Glomerular visceral epithelial cell (primary cell): ENCODE data around the gene COMMD1.
"Not testable (repeated sequence)": the region's sequence is repeated elsewhere in the genome, so short reads cannot be mapped to it uniquely, and the experiment has no call there.

Experiments used
- DNase-seq: peaks from one replicate; pipeline ENCODE4 v3.0.0-alpha.2; 2016; ENCODE audit errors: extremely low spot score

COMMD1 gene

DNA sequence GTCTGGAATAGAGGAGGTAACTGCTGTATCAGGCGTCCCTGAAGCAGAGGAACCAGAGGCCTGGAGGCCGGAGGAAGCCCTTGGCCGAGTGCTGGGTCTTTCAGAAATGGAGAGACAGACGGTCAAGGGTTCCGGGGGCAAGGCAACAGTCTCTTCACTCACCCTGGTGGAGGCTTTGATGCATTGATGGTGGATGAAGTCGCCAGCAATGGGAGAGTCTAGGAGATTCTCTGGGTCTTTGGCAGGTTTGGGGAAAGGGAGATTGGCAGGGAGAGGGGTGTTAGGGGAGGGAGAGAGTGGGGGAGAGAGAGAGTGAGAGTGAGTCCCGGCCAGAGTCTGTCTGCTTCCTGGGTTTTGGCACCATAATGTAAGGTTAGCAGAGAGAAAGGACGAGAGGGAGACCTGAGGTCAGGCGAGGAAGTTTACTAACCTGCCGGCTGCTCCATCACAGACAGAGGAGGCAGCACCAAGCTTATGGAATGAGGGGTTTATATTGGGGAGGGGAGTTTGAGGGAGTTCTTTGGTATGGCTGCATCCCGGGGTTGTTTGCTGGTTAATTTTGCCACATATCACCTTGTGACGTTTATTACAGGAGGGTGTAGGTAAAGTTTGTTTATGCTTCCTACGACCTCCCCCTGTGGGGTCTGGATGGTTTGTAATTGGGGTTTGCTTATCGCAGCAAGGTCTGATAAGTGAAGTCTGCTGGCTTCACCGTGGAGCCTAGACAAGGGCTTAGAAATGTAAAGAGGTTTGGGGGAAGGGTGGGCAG lies 19.6 kb downstream of the COMMD1 start:
- no peak for DNase-seq

DNA sequence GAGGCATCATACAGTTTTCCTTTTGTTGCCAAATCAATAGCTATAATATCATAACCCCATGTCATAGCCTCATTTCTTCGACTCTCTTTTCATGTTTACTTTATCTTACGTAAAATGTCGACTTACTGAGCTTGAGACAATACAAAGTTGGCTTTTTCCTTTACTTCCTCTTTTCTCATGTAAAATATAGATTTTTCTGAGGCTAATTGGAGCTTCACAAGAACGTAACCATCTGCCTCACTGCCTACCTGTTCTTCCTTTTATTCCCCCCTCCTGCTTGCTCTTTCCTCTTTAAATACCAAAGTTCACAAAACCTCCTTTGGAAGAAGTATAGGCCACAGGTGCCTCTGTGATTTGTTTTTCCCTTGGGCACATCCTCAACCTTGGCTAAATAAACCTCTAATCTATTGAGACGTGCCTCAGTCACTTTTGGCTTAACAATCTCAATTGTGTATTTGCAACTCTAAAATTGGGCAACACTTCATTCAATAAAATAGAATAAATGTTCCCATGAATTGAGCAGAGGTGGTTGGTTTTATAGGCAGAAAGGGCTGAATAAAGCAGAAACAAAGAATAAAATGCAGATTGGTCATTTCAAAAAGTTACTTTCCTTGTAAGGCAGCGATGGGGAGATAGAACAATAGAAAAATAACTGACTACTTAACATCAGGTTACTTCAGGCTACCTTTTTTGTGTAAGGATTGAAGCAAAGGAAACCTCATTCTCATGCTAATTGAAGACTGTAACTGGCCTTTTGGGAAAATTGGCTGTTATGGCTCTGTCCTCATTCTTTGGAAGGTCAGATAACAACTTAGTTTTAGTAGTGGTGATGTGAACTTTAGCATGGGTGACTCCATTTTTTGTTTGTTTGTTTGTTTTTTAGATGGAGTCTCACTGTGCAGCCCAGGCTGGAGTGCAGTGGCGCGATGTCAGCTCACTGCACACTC lies 21.3 kb downstream of the COMMD1 start:
- no peak for DNase-seq

DNA sequence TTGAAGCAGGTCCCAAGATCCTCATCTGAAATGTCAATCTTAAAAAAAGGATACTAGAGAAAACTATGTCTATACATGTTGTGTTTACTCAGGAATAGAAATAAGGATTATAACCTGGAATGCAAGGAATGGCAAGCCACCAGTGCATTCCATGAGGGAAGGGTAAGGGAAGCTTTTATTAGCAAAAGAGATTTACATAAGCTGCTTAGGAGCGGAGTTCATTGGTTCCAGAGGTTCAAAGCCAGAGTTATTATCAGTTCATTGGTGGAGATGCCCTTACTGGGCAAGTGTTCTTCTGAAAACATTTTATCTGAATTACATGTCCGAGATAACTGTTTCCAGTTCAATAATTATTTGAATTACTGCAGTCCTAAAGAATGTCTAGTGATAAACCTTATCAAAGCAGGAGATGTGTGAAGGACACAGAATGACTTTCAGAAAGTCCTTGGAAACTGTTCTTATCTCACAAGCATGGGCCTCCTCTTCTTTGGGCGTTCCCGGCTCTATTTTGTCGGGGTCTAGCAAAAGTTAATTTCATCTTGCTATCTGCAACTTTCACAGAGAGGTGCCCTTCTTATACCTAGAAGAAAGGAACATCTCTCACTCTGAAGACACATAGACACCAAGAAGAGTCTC lies 23.5 kb downstream of the COMMD1 start:
- DNase-seq, result no peak

DNA sequence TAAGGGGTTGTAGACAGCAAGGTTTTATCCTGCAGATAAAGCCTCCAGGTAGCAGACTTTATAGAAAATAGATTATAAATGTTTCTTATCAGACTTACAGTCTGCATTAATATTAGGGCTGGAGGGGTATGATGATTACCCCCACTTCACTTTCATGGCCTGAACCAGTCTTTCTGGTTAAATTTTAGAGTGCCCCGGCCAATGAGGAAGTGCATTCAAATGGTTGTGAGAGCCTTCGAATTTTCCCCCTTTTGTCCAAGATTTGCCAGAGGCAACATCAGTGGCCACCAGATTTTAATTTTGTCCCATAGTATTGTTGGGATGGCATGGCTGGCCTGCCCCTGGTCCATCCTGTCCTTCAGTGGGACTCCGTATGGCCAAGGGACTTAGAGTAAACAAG lies 31.6 kb downstream of the COMMD1 start:
- DNase-seq, result no peak

DNA sequence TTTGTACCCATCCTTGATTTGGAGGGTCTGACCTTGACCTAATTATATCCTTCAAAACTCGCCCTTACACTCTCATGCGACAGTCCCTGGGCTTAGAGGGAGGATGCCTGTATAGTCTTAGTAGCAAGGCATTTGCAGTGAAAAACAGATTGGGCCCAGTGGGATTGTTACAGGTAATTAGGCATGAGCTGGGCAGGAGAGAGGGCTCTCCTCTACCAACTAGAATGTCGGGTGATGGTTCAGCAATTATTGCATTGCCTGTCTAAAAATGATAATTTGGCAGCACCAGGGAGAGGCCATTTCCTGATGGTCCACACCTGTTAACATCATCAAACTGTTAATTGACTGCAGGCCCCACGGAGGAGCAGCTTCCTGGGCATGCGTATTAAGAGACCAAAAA lies 32.4 kb downstream of the COMMD1 start:
- DNase-seq, result no peak

DNA sequence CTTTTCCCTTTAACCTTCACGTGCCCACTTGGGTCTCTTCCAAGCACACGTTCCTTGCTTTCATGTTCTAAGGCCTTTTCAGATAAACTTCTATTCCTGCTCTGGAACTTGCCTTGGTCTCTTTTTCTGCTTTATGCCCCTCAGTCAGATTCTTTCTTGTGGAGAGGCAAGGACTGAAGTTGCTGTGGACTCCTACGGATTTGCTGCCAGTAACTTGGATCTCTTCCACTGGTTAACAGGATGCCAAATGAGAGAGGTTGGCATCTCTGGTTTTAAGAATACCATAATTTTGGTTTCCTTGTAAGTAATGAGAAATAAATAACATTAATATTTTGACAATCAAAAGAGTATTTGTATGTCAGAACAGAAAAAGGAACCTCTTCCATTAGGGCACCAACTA lies 33.0 kb downstream of the COMMD1 start:
- DNase-seq, result no peak

DNA sequence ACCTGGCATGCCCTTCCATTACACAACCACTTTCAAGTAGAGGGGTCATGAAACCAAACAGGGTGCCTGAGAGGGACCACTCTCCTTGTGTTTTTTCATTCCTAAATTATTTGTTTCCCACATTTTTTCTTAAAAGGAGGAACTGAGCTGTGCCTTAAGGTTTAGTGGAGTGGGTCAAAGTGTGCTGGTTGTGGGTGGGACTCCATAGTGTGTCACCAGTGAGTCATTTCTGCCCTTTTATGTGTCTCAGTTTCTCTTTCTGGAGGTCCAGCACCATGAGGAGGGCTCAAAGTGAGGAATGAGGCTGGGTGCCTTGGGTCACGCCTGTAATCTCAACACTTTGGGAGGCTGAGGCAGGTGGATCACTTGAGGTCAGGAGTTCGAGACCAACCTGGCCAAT lies 37.8 kb downstream of the COMMD1 start:
- no peak for DNase-seq

DNA sequence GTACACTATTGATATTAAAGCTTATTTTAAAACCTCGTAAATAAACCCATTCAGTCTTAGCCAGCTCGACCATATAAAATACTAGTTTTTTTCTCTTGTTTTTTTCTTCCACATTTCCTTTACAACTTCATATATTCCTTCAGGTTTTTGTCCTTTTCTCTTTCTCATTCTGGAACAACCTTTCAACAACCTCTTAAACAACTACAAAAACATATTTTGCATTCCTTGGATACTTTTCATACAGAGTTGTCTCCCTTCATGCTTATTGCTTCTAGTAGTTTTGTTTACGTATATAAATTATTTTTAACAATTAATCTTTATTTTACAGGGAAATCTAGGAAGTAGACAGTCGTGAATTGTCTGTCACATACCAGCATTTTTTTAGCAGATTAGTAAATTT lies 41.2 kb downstream of the COMMD1 start:
- DNase-seq, result no peak

DNA sequence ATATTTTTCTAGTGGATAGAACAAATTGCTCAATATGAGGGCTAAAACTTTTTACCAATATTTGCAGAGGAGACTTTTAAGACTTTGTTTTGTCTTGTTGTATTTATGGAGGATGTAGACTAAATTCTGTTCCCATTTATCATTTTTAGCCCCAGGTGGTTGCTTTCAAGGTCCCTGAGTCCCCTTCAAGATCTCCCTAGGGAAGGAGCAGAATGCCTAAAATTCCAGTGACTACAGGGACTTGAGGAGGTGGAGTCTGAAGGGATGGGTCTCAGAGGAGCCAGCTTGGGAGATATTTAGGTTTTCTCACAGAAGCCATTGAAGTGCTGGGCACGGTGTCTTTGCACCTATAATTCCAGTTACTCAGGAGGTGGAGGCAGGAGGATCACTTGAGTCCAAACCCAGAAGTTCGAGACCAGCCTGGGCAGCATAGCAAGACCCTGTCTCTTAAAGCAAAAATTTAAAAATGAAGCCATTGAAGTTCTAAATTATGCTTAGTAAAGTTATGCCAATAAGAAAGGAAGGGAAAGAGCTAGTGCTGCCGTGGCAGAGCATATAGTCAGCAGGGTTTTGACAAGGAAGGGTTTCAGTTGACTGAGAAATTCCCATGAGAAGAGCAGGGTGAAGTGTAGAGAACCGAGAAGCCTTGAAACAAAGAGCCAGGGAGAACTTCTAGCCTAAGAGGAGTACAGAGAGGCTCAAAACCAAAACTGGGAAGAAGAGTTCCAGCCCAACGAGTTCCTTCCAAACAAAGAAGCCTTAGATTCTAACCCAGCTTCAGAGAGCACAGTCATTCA lies 43.4 kb downstream of the COMMD1 start:
- DNase-seq, result no peak

DNA sequence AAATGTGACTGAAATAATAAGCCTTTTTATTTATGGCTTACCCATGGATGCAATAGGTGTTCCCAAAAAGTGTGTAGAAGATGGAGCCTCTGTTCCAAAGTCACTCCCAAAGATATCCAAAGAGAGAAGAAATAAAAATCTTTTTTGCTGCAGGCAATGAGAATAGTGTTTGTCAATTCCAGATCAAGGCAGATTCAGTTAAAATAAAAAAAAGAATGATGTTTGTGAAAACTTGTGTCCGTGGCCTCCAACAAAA lies 43.9 kb downstream of the COMMD1 start:
- no peak for DNase-seq

DNA sequence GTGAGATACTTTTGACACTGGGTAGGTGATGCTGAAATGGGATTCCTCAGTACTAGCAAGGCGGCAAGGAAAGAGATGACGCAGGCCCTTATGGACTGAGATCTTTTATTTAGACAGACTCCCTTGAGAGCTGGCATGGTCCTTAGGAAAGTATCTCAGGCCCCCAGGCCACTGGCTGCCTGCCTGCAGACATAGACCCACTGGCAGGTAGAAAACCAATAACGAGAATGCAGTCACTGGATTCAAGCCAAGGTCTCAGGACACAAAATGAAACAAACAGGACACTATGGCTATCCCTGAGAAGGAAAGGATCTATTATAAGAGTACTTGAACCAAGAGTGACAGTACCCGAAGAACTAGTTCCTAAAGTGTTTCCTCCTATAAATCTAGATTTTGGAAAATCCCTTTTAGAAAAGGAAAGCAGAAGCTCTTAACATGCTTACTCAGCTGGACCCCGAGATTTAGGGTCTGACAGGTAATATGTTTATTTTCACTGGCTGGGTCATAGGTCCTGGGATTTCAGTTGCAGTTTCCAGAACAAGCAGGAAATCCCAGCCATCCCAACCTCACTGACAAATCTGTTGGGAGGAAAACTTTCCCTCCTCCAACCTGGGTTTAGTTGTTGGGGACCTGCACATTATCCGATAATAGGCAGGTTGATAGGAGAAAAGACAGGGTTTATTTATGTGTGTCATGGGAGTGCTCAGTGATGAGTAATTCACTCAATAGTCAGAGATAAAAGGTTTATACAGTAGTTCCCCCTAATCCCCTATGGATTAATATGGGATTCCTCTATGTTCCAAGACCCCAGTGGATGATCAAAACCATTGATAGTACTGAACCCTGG lies 44.5 kb downstream of the COMMD1 start:
- no peak for DNase-seq

DNA sequence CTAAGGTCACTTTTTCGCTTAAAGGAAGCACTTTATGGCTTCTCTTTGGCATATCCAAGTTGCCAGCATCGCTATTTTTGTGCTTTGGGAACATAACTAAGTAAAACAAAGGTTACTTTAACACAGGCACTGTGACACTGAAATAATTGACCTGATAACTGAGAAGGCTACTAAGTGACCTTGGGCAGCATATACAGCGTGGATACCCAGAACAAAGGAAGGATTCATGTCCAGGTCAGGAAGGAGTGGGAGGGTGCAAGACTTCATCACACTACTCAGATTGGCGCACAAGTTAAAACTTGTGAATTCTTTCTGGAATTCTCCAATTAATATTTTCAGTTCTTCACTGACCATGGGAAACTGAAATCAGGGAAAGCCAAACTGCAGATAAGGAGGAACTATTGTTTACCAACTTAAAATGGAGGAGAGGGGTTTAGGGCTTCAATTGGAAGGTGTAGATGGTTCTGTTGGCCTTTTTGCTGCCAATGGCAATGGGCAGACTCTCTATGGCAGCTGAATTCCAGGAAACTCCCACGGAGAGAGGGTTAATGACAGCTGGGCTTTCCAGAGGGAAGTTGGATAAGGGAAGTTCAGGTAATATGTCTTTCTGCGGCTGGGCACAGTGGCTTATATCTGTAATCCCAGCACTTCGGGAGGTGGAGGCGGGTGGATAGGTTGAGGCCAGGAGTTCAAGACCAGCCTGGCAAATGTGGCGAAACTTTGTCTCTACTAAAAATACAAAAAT lies 45.3 kb downstream of the COMMD1 start:
- no peak for DNase-seq

DNA sequence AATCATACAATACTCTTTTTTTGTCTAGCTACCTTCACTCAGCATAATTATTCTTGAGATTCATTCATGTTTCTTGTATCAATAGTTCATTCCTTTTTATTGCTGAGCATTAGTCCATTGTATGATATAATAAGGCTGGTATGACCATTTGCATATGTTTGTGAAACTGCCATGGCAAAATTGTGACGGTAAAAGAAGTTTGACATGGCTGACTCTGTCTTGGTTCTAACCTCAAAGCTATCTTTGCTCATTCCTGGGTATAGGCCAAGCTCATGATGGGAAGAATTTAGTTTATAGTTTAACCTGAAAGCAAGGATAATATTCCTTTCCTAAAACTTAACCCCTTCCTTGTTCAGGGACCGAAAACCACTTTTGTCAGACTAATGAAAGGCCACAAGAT lies 46.4 kb downstream of the COMMD1 start:
- DNase-seq, result peak; percentile 18

DNA sequence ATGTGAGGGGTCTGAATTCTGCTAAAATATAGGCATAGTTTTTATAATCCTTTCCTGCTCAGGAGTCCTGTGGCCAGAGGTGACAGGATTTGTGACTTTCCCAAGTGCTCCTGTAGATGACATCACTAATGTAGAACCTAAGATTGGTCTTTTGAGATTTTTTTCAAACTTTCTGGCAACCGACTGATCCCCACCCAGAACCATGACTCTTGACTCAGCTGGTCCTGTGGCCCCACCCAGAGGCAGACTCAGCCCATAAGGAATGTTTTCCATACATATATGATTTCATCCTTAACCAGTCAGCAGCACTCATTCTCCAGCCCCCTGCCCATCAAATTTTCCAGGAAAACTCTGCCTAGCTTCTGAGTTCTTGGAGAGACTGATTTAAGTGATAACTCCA lies 46.8 kb downstream of the COMMD1 start:
- DNase-seq, result no peak

DNA sequence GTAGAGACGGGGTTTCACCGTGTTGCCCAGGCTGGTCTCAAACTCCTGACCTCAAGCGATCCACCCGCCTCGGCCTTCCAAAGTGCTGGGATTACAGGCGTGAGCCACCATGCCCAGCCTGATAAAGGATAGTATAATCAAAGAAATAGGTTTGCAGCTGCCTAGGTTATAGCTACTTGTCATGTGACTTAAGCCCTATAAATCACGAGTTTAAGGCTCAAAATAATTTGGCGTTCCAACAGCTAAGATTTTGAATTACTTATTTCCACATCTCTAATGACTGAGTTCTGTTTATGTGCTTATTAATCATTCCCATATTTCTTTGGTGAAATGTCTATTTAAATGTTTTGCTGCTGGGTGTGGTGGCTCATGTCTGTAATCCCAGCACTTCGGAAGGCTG lies 49.4 kb downstream of the COMMD1 start:
- not testable (repeated sequence) for DNase-seq

DNA sequence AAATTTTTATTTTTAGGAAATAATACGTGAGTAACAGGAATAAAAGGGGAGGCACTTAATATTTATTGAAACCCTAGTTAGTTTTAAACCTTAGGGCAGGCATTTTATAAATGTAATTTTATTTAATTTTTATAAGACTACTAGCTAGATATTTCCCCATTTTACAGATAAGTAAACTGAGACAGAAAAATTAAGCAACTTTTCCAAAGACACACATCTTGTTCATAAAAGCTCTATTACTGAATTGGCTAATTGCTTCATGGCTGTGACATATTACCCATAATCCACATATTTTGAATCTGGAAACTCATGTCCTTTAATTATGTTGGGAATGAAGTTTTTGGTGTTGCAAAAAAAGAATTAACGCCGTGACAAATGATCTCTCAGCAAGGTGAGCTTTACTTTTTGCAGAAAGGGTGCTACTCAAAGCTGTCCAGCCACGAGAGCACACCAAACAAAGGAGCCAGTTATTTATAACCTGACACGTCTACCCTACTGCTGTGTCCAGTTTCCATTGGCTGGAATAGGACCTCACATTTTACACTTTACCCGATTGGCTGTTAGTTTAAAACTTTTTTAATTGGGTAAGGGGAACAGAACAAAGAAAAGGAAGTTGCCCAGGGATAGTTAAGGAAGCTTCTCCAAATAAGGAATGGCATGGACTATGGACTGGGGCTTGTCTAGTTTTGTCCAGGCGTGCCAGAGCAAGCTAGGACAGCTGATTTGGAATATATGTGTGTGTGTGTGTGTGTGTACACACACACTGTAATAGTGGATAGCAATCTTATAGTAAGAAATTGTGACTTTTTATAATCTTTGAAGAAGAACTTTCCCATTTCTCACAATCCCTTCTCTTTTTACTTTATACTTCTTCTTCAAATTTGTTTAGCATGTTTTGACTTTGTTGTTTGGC lies 54.2 kb downstream of the COMMD1 start:
- DNase-seq, result no peak

DNA sequence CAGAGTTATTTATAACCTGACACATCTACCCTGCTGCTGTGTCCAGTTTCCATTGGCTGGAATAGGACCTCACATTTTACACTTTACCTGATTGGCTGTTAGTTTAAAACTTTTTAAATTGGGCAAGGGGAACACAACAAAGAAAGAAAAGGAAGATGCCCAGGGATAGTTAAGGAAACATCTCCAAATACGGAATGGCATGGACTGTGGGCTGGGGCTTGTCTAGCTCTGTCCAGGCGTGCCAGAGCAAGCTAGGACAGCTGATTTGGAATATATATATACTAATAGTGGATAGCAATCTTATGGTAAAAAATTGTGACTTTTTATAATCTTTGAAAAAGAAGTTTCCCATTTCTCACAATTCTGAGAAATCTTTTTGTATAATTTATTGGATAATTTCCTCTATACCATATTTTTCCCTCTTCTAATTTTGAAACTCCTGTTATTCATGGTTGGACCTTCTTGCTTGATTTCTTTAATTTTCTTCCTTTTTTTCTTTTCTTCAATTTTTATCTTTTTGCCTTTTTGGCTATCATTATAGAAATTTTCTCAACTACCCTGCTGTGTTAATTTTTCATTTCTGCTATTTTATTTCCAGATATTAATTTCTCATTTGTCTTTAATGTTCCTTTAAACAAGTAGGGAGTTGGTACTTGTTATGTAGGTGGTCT lies 55.9 kb downstream of the COMMD1 start:
- no peak for DNase-seq

DNA sequence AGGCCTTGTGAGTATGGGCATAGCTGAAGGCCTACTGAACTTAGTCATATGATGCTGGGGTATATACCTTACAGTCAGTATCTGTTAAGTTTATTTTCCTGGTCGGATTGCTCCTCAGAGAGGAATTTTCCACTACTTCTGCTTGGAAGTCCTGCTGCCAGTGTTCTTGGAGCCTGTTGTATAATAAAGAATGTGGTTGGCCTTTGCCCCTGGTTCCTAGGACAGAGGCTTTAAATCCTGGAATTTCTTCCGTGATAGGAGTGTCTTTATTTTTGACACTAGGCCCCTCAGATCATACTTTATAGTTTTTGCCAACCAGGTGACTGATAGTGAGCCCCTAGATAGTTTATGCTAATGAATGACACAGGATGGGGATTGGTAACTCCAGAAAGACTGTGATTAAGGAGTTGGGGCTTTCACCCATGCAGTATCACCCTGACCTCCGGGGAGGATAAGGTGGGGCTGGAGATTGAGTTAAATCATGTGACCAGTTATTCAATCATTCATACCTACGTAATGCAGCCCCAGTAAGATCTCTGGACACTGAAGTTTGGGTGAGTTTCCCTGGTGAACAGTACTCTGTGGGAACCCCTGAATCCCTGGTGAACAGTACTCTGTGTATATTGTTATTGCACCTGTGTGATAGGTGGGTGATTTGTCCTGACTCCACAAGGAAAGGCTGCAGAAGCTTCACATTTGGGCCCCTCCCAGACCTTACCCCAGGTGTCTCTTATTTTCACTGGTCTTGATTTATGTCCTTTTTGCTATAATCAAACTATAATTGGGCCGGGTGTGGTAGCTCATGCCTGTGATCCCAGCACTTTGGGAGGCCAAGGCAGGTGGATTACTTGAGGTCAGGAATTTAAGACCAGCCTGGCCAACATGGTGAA lies 56.9 kb downstream of the COMMD1 start:
- DNase-seq, result no peak
